Fibroblast of lung (primary cell): ENCODE results near the gene LTBP2. TPM values are rescaled to one million over a fixed set of nuclear protein-coding genes. Genes with fewer than 3 reads are reported as not detected.

Experiments
- DNase-seq, 2 donors: peaks; one replicate each; pipeline versions ENCODE4 v3.0.0 to v3.0.0-alpha.2; 2010; ENCODE audit warnings: low read depth in 2 of 2
- H2AFZ ChIP-seq: 2 replicates; pipeline ENCODE4 v1.5.1; 2012; ENCODE audit warnings: low read length, control low read depth, inconsistent platforms
- H3K27ac ChIP-seq: 2 replicates; pipeline ENCODE4 v1.5.1; 2011; ENCODE audit warnings: low read length, control low read depth; ENCODE audit not compliant: insufficient read depth
- H3K27me3 ChIP-seq: 2 replicates; pipeline ENCODE4 v1.5.1; 2011; ENCODE audit warnings: mild to moderate bottlenecking, low read length; ENCODE audit not compliant: control insufficient read depth, insufficient read depth
- H3K36me3 ChIP-seq: 2 replicates; pipeline ENCODE4 v1.5.1; 2011; ENCODE audit warnings: low read length; ENCODE audit not compliant: control insufficient read depth, insufficient read depth
- H3K4me1 ChIP-seq: 2 replicates; pipeline ENCODE4 v1.5.1; 2011; ENCODE audit warnings: low read length; ENCODE audit not compliant: control insufficient read depth, insufficient read depth; ENCODE audit errors: extremely low read depth
- H3K4me2 ChIP-seq: 2 replicates; pipeline ENCODE4 v1.5.1; 2011; ENCODE audit warnings: low read length, control low read depth; ENCODE audit not compliant: insufficient read depth; ENCODE audit errors: extremely low read depth
- H3K4me3 ChIP-seq, 4 experiments: fragments of 200-600 bp in 1 of 4; sonication (generic) in 1 of 4; replicated peaks in 1 of 4; 2 replicates each; pipeline ENCODE4 v1.5.1; 2011 to 2016; ENCODE audit warnings: low read length in 4 of 4, low read depth in 3 of 4, mild to moderate bottlenecking in 3 of 4, control low read depth in 2 of 4, inconsistent platforms in 1 of 4, mixed read lengths in 1 of 4; ENCODE audit not compliant: insufficient read depth in 1 of 4; ENCODE audit errors: control extremely low read depth in 1 of 4
- H3K79me2 ChIP-seq: 2 replicates; pipeline ENCODE4 v1.5.1; 2012; ENCODE audit warnings: mild to moderate bottlenecking, low read length, inconsistent platforms; ENCODE audit not compliant: control insufficient read depth, insufficient read depth
- H3K9ac ChIP-seq: 2 replicates; pipeline ENCODE4 v1.5.1; 2011; ENCODE audit warnings: mild to moderate bottlenecking, low read length, control low read depth; ENCODE audit not compliant: insufficient read depth
- H3K9me3 ChIP-seq: 2 replicates; pipeline ENCODE4 v1.5.1; 2012; ENCODE audit warnings: low read depth, low read length; ENCODE audit not compliant: control insufficient read depth, insufficient read depth
- H4K20me1 ChIP-seq: 2 replicates; pipeline ENCODE4 v1.5.1; 2011; ENCODE audit warnings: low read length; ENCODE audit not compliant: control insufficient read depth, insufficient read depth; ENCODE audit errors: extremely low read depth
- EZH2 ChIP-seq: IDR thresholded peaks from 2 replicates; pipeline ENCODE4 v1.5.1; 2012; ENCODE audit warnings: low read length, control low read depth, mild to moderate bottlenecking; ENCODE audit errors: missing control alignments
- polyA plus RNA-seq, 2 donors: library from polyadenylated mRNA; depleted of rRNA in 1 of 2; stranded (reverse) in 1 of 2; unstranded in 1 of 2; fragments of >200 nt; gene quantifications; 2 replicates each; pipeline ENCODE4 v1.2.1, GENCODE V29; 2011 to 2012; ENCODE audit warnings: missing spikeins in 1 of 2
- total RNA-seq: library from RNA; depleted of rRNA; stranded (reverse); fragments of >200 nt; gene quantifications from 2 replicates; pipeline ENCODE4 v1.2.1, GENCODE V29; 2014
- TF ChIP-seq, protein P1 (sequence below), 2 donors: IDR thresholded peaks in 1 of 2; conservative IDR thresholded peaks in 1 of 2; 1 replicate in 1 of 2; 2 replicates in 1 of 2; pipeline ENCODE4 v1.5.1; 2011 to 2012; ENCODE audit warnings: low read length in 2 of 2, control low read depth in 1 of 2, inconsistent platforms in 1 of 2, low read depth in 1 of 2, mild to moderate bottlenecking in 1 of 2

The LTBP2 gene
- total and polyA plus RNA-seq, 2 donors (not counting 1 experiment from before 2014, with no cell fraction given) = 108 to 514 TPM

DNA sequence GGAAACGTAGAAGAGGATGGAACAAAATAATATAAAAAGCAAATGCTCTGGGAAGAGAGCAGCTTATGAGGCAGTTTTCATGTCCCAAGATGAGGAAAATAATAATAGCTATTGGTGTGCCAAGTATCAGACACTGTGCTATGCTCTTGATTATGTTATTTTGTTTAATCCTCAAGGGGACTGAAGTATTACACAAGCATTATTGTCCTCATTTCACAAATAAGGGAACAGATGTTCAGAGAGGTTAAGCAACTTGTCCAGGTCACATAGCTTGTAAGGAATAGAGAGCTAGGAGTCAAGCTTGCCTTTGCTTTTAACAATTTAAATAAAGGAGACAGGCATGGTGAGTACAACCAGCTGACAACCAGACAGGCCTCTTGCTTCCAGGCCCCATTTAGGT is 26.9 kb upstream of the LTBP2 start:
- H3K4me1 ChIP-seq = peaks cover 11% of the 10 kb centered on the region
- no peak overlapping the region for H3K9ac ChIP-seq
- H2AFZ ChIP-seq = no peak overlapping the region
- no peak overlapping the region for H3K4me3 ChIP-seq
- DNase-seq = peak in 1 of 2 donors; percentile 46
- no peaks in the 10 kb centered on the region for H3K27me3 ChIP-seq
- H3K27ac ChIP-seq = no peak overlapping the region
- H3K79me2 ChIP-seq = no peaks in the 10 kb centered on the region
- no peaks in the 10 kb centered on the region for H3K36me3 ChIP-seq
- no peaks in the 10 kb centered on the region for H4K20me1 ChIP-seq
- TF ChIP-seq EZH2 = no peak
- TF ChIP-seq, protein P1, sequence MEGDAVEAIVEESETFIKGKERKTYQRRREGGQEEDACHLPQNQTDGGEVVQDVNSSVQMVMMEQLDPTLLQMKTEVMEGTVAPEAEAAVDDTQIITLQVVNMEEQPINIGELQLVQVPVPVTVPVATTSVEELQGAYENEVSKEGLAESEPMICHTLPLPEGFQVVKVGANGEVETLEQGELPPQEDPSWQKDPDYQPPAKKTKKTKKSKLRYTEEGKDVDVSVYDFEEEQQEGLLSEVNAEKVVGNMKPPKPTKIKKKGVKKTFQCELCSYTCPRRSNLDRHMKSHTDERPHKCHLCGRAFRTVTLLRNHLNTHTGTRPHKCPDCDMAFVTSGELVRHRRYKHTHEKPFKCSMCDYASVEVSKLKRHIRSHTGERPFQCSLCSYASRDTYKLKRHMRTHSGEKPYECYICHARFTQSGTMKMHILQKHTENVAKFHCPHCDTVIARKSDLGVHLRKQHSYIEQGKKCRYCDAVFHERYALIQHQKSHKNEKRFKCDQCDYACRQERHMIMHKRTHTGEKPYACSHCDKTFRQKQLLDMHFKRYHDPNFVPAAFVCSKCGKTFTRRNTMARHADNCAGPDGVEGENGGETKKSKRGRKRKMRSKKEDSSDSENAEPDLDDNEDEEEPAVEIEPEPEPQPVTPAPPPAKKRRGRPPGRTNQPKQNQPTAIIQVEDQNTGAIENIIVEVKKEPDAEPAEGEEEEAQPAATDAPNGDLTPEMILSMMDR (conservative IDR thresholded peaks at IDR 0.05 in 1 of 2, IDR thresholded peaks at IDR 0.05 in 1 of 2; ENCODE audit: low read depth in 1 of 2, low read length in 2 of 2) = no peak
- no peak overlapping the region for H3K4me2 ChIP-seq
- no peaks in the 10 kb centered on the region for H3K9me3 ChIP-seq

DNA sequence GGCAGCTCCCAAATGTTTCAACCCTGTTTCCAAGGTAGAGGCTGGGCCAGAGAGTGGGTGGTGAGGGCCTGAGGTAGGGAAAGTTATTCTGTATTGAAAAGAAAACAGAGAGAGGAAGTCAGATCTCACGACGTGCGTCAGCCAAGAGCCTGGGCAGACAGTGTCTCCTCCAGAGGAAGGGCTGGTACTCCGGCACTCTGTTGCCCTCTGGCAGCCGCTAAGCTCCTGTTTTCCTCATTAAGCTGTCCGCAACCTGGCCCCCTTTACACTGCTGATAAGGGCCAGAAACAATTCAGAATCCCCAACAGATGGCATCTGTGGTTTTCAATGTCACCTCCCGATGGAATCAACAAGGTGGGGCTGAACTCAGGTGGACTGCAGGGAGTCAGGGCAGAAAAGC is 26.0 kb upstream of the LTBP2 start:
- Histone ChIP-seq H3K4me2 (no peak overlapping the region), H3K4me3 (no peak overlapping the region), H3K9ac (no peak overlapping the region), H2AFZ (no peak overlapping the region), H4K20me1 (no peaks in the 10 kb centered on the region), H3K27ac (no peak overlapping the region), H3K27me3 (no peaks in the 10 kb centered on the region), H3K9me3 (no peaks in the 10 kb centered on the region), H3K36me3 (no peaks in the 10 kb centered on the region), H3K4me1 (peaks cover 11% of the 10 kb centered on the region), H3K79me2 (no peaks in the 10 kb centered on the region)
- TF ChIP-seq, protein P1 (conservative IDR thresholded peaks at IDR 0.05 in 1 of 2, IDR thresholded peaks at IDR 0.05 in 1 of 2; ENCODE audit: low read depth in 1 of 2, low read length in 2 of 2) = no peak
- TF ChIP-seq EZH2 = no peak
- DNase-seq = no peak

DNA sequence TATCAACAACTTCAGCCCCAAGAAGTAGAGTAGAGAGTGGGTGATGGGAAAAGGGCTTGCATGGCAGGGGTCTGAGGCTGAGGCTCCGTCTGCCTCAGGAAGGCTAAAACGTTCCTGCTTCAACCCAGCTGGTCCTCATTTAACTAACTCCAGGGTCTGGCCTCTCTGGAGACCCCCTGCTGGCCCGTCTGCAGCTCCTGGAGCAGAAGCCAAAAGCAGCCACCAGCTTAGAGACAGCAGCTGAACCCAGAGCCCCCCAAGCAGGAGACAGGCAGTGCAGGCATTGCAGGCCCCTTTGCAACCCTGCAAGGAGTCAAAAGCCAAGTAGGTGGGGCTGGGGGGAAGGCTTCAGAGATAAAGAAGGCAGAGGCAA is 25.1 kb upstream of the LTBP2 start:
- TF ChIP-seq, protein P1 (conservative IDR thresholded peaks at IDR 0.05 in 1 of 2, IDR thresholded peaks at IDR 0.05 in 1 of 2; ENCODE audit: low read depth in 1 of 2, low read length in 2 of 2) = no peak
- no peak for TF ChIP-seq EZH2
- H3K27ac ChIP-seq = no peak overlapping the region

More for the DNA sequence above, 25.1 kb upstream of the LTBP2 start:
- Histone ChIP-seq H2AFZ (no peak overlapping the region), H3K9ac (no peak overlapping the region), H3K4me1 (peaks cover 14% of the 10 kb centered on the region), H3K79me2 (no peaks in the 10 kb centered on the region), H3K36me3 (no peaks in the 10 kb centered on the region), H3K4me2 (no peak overlapping the region), H3K27me3 (no peaks in the 10 kb centered on the region), H3K4me3 (no peak overlapping the region), H4K20me1 (no peaks in the 10 kb centered on the region), H3K9me3 (no peaks in the 10 kb centered on the region)
- no peak for DNase-seq
